HG03060 (cell line): ENCODE results near the gene UPF1.

Source experiments
- ATAC-seq: cut with Tn5 transposase; IDR thresholded peaks from one replicate; pipeline ENCODE4 v1.9.1; 2021; ENCODE audit warnings: low read depth, moderate number of reproducible peaks; ENCODE audit not compliant: unreplicated experiment

Gene UPF1

DNA sequence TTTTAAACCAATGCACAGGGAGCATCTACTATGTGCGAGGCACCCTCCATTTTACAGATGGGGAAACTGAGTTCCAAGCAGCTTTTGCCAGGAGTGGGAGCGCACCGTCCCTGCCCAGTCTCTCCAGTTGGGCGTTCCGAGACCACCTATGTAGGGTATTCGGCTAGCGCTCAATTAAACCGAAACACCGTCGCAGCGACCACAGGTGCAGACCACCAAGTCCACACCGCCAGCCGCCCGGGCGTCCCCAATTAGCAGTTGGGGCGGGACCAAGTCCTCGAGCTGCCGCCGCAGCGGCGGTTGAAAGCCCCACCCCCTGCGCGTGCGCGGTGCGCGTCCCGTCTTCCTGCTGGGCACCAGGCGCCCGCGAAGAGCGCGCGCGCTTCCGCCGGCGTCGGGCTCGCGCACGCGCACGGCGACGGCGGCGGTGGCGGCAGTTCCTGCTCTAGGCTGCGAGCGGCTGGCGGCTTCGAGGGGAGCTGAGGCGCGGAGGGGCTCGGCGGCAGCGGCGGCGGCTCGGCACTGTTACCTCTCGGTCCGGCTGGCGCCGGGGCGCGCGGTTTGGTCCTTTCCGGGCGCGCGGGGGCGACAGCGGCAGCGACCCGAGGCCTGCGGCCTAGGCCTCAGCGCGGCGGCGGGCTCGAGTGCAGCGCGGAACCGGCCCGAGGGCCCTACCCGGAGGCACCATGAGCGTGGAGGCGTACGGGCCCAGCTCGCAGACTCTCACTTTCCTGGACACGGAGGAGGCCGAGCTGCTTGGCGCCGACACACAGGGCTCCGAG lies at the start of gene UPF1:
Gene UPF1 (plus strand): TSS at position 436 of the 782 bp plus-strand sequence. CDS start 251 bp downstream, at position 687.
- ATAC-seq = peak; percentile 54

DNA sequence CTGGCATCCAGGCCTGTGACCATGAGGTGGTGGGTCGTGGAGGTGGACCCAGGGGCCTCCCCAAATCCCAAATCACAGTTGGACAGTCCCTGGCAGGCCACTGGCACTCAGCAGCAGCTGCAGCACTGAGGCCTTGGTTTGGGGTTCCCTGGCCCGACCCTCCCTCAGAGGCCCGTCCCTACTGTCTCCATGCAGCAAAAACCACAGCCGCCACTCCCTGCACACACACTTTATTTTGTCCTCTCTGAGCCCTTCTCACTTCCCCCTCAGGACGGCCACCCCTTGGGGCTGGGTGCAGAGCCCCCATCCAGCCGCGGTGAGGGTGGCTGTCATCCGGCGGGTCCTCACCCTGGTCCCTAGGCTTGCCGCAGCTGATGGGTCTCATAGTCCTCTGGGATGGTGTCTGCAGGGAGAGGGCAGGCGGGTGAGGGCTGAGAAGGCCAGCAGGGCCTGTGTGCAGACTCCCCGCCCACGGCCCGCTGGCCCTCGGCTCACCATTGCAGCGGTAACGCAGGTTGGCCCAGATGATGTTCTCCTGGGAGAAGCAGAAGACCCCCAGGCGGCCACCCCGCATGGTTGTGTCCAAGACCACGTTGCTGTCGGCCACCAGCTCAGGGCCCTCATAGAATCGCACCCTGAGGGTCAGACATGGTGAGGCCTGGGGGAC lies 49.1 kb upstream of the UPF1 start:
- ATAC-seq = no peak

- ATAC-seq = no peak
Measured at GRCh38 chr19:18783958-18784785, 47.6 kb upstream of the UPF1 start.

- no peak for ATAC-seq
Measured at GRCh38 chr19:18784786-18785120, 47.0 kb upstream of the UPF1 start.

DNA sequence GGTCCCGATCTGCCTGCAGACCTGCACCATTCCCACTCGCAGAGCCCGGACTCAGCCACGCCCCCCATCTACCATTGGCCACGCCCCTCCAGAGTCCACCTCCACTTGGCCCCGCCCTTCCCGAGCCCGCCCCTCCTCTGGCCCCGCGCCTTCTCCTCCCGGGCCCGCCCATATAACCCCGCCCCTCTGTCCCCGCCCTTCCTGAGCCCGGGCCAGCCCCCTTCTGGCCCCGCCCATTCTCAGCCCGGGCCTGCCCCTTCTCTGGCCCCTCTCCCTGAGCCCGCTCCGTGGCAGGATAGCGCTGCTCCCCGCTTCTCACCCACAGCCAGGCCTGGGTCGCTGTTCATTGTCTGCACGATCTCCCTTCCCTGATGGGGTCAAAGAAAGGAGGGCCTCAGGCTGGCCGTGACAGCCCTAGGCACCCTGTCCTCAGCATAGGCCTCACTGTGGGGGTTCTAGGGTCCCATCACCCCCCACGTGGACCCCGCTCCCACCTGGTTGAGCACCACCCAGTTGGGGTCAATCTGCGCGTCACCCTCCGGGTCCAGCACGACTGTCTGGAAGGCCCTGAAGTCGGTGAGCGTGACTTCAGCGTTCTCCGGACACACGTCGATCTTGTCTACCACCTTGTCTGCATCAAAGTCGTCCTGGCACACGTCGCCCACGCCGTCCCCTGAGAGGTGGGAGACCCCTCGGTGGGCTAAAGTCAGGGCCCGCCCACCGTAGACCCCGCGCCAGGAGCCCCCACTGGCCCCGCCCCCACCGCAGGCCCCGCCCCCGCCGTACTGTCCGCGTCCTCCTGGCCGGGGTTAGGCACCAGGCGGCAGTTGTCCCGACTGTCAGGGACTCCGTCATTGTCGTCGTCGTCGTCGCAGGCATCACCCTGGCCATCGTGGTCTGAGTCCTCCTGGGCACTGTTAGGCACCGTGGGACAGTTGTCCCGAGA lies 46.3 kb upstream of the UPF1 start:
- no peak for ATAC-seq

GRCh38 chr19:18788529-18789421 lies 43.0 kb upstream of the UPF1 start:
- ATAC-seq = no peak

DNA sequence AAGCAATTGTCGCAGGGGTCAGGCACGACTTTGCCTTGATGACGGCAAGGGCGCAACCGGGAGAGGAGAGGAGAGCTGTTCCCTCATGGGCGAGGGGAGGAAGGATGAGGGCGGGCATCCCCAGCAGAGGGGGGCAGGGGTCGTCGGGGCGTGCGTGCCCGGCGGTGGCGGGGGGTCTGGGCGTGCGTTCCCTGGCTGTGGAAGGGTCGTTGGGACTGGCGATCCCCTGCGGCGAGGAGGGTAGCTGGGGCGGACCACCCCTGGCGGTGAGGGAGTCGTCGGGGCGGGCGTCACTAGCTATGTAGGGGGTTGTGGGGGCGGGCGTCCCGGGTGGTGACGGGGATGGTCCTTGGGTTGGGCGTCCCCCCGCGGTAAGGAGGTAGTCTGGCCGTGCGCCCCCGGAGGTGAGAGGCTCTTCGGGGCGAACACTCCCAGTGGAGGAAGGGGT lies 42.3 kb upstream of the UPF1 start:
- no peak for ATAC-seq

DNA sequence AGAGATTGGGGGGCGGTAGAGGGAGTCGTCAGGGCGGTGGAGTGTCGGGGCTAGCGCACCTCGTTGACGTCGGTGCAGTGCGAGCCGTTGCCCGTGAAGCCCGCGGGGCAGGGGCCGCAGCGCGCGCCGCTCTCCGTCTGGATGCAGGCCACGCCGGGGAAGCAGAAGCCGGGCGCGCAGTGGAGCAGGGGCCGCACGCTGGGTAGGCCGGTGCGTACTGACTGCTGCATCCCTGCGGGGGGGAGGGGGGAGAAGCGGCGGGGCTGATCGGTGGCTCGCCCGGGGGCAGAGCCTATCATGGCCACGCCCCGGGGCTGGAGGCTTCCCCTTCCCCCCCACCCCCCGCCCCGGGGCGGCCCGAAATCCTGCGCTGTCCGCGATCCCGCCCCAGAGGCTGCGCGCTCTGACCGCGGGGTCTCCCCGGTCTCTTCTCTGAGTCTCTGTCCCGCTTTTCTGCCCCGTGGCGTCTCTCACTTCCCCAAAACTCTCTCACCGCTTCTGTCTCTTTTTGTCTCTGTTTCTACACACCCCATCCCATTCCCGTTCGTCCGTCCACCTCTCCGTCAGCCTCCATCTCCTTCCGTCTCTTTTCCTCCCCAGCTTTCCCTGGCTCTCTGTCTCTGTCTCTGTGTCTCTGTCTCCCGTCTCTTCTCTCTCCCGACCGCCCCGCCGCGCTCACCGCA lies 41.7 kb upstream of the UPF1 start:
- no peak for ATAC-seq

DNA sequence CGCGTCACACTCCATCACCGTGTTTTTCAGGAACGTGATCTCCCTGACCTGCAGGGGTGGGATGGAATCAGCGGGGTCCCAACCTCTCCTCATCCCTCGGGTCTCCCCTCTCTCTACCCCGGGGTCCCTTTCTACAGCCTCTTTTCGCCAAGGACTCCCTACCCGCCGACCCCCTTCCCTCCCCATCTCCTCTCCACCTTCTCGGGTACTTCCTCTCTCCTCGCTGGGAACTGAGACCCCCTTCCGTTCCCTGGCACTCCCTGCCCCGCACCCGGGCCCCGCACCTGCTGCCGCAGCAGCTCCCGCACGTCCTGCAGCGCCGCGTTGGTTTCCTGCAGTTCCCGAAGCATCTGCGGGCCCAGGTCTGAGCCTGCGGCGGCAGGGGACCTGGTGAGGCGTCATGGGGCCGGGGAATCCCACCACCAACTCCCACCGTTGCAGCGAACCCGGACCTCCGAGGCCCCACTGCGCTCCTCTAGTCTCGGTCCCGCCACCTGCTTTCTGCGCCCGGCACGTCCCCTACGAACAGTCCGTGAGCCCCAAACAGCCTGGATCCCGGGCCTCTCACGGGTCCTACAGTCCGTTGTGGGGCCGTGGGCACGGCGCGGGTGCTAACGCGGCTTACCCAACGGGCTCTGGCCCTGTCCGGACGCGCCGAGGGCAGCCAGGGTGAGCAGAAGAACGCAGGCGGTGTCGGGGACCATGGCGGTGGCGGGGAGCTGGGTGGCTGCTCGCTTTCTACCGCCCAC lies 41.0 kb upstream of the UPF1 start, which contains the start of gene COMP:
Gene COMP (minus strand): TSS at position 740 of the 749 bp plus-strand sequence. CDS start 36 bp downstream, at position 704.
- no peak for ATAC-seq

DNA sequence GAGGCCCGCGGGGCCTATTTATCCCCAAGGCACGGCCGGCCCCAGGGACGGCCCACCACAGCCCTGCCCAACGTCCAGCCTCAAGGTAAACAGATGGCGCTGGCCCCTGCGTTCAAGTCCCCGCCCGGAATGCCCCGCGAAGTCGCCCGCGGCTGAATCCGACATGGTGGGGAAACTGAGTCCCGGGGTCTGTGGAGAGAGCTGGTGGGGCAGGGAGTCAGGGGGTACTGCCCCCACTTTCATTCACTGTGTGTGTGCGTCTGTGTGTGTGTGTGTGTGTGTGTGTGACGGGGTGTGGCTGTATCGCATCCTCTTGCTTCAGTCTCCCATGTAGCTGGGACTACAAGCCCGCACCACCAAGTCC lies 40.5 kb upstream of the UPF1 start:
- ATAC-seq = no peak

- ATAC-seq = no peak
Measured at GRCh38 chr19:18792661-18793060, 39.1 kb upstream of the UPF1 start.

DNA sequence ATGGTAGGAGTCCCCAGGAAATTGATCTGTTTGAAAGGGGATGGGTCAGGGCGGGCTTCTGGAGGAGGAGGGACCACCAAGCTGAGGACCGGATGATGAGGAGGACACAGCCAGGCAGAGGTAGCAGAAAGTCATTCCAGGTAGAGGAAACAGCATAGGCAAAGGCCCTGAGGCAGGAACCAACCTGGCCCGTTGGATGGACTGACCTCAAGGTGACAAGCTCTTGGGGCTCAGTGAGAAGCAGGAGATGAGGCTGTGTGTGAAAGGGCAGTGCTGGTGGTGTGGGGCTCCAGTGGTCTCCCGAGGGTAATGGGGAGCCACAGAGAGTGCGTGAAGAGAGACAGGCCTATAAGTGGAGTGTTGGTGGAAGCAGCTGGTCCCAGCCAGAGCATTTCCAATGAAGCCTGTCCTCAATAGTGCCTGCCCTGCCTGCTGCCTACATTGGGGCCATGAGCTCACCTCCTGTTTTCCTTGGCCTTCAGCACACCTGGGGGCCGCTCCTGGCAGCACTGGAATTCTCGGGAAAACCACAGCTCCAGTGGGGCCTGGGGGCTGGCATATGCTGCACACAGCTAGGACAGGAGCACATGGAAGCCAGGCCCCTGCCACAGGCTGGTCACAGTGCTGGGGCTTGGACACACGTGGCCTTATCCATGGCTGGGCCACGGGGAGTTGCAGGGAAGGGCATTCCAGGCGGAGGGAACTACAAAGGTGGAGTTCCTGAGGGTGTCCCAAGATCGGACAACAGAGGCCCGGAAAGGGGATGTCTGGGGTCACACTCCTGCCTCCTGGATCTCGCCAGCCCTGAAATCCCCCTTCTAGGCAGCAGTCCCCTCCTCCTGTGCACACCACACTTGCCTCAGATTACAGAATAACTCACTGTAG lies 38.4 kb upstream of the UPF1 start:
- no peak for ATAC-seq

DNA sequence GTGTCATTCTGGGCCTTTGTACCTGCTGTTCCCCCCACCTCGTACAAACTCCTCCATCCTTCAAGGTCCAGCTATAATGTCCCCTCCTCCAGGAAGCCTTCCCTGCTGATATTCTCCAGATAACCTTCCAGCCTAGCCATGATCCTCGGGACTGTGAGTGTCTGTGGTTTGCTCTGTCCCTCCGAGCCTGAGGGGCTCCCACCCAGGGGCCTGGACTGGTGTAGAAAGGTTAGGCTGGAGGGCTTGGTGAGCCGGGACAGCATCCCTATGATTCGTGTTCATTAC lies 37.8 kb upstream of the UPF1 start:
- ATAC-seq = no peak

DNA sequence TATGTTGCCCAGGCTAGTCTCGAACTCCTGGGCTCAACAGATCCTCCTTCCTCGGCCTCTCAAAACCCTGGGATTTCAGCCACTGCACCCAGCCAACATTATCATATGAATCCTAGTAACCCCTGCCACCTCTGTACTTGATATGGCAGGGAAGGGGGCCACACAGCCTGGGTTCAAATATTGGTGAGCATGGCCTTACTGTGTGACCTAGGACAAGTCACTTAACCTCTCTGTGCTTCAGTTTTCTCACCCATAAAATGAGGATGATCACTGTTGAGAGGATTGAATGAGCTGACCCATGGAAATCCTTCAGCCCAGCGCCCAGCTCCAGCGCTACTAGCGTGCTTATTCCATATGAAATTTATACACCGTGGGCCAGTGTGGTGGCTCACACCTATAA lies 37.1 kb upstream of the UPF1 start:
- ATAC-seq = no peak

GRCh38 chr19:18795540-18795939 lies 36.2 kb upstream of the UPF1 start:
- ATAC-seq = no peak

DNA sequence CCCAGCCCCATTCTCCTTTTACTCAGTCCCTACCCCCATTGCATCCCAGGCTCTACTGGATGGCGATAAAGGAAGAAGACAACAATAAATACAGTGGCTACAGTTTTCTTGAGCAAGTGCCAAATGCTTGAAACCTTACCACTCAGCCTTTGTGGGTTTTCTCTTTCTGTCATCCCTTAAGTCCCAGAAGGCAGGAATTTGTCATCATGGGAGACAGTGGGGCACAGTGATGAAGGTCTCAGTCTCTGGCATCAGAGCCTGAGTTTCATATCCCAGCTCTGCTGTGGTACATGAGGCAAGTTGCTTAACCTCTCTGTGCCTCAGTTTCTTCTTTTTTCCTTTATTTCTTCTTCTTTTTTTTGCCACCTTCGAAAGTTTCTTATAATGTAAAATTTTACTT lies 35.5 kb upstream of the UPF1 start:
- ATAC-seq = no peak
